ENCODE measurements around the gene UNC13D.

- no peak for TF ChIP-seq CTCF (IDR thresholded peaks at IDR 0.05)
- no peak for TF ChIP-seq POLR2AphosphoS5 (IDR thresholded peaks at IDR 0.05; ENCODE audit: insufficient read depth in 1 of 2, low read depth in 1 of 2)
- no peak for TF ChIP-seq POLR2A (IDR thresholded peaks at IDR 0.05)
Observed at GRCh38 chr17:75850928-75851692, 6.9 kb upstream of the UNC13D start.
